Measurements from ENCODE around the gene ASPN. TPM values are rescaled to one million over a fixed set of nuclear protein-coding genes. Genes with fewer than 3 reads are reported as not detected.
A peak's percentile ranks its signal among the peaks of the same experiment; 100 is the strongest.

The ASPN gene
- polyA plus RNA-seq, 1 donor from 2014 or later = not detected

- peaks cover 0 to 2% (median 0%) of the 10 kb centered on the region in 3 donors for H3K4me1 Mint-ChIP-seq
- no peaks in the 10 kb centered on the region for H3K9me3 Mint-ChIP-seq
- no peak overlapping the region for H3K27ac Mint-ChIP-seq
- no peak overlapping the region for H3K4me3 Mint-ChIP-seq
- peaks cover 2% of the 10 kb centered on the region for H3K36me3 Mint-ChIP-seq
- no peaks in the 10 kb centered on the region for H3K27me3 Mint-ChIP-seq
Measured at GRCh38 chr9:92512622-92513021, 30.3 kb upstream of the ASPN start.

- H3K9me3 Mint-ChIP-seq = no peaks in the 10 kb centered on the region
- H3K4me3 Mint-ChIP-seq = no peak overlapping the region
- no peaks in the 10 kb centered on the region for H3K27me3 Mint-ChIP-seq
- H3K36me3 Mint-ChIP-seq = peaks cover 4% of the 10 kb centered on the region
- peaks cover 0 to 2% (median 0%) of the 10 kb centered on the region in 3 donors for H3K4me1 Mint-ChIP-seq
- H3K27ac Mint-ChIP-seq = no peak overlapping the region
Measured at GRCh38 chr9:92510747-92511146, 28.4 kb upstream of the ASPN start.

GRCh38 chr9:92509050-92509449 lies 26.7 kb upstream of the ASPN start:
- H3K36me3 Mint-ChIP-seq = peaks cover 3% of the 10 kb centered on the region
- no peaks in the 10 kb centered on the region for H3K9me3 Mint-ChIP-seq
- no peak overlapping the region for H3K27ac Mint-ChIP-seq
- no peak overlapping the region for H3K4me3 Mint-ChIP-seq
- H3K27me3 Mint-ChIP-seq = no peaks in the 10 kb centered on the region
- peaks cover 0 to 2% (median 0%) of the 10 kb centered on the region in 3 donors for H3K4me1 Mint-ChIP-seq

- Mint-ChIP-seq H3K36me3 (peaks cover 3% of the 10 kb centered on the region), H3K27me3 (no peaks in the 10 kb centered on the region), H3K27ac (peak overlapping the region in 1 of 3 donors; percentile 57), H3K4me1 (peaks cover 0 to 2% (median 0%) of the 10 kb centered on the region in 3 donors), H3K9me3 (no peaks in the 10 kb centered on the region), H3K4me3 (no peak overlapping the region)
Measured at GRCh38 chr9:92508018-92508820, 25.9 kb upstream of the ASPN start.

- peak overlapping the region in 2 of 3 donors; percentile 46 to 57 for H3K27ac Mint-ChIP-seq
- H3K4me1 Mint-ChIP-seq = peaks cover 0 to 2% (median 0%) of the 10 kb centered on the region in 3 donors
- H3K9me3 Mint-ChIP-seq = no peaks in the 10 kb centered on the region
- H3K27me3 Mint-ChIP-seq = no peaks in the 10 kb centered on the region
- H3K4me3 Mint-ChIP-seq = no peak overlapping the region
- H3K36me3 Mint-ChIP-seq = peaks cover 3% of the 10 kb centered on the region
Measured at GRCh38 chr9:92507496-92507895, 25.2 kb upstream of the ASPN start.

DNA sequence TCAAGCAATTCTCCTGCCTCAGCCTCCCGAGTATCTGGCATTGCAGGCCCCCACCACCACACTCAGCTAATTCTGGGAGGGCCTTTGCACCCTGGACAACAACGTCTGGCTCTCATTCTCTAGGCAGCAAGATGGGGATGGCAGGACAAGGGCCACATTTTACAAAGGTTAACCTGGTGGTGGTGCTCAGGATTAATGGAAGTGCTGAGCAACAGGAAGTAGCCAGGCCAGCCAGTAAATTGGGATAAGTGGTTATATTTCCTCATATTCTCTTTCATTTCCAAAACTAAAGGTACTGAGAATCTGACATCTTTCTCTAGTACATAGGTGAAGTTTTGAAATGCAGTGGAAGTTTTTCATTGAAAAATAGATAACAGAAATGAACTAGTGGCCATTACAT lies 24.7 kb upstream of the ASPN start:
- no peak overlapping the region for H3K4me3 Mint-ChIP-seq
- H3K27ac Mint-ChIP-seq = no peak overlapping the region
- H3K9me3 Mint-ChIP-seq = no peaks in the 10 kb centered on the region
- H3K36me3 Mint-ChIP-seq = peaks cover 3% of the 10 kb centered on the region
- H3K4me1 Mint-ChIP-seq = peaks cover 0 to 4% (median 0%) of the 10 kb centered on the region in 3 donors
- H3K27me3 Mint-ChIP-seq = no peaks in the 10 kb centered on the region

- Mint-ChIP-seq H3K36me3 (peaks cover 3% of the 10 kb centered on the region), H3K4me3 (no peak overlapping the region), H3K27me3 (no peaks in the 10 kb centered on the region), H3K9me3 (no peaks in the 10 kb centered on the region), H3K4me1 (peaks cover 0 to 4% (median 0%) of the 10 kb centered on the region in 3 donors), H3K27ac (peak overlapping the region in 1 of 3 donors; percentile 1)
Measured at GRCh38 chr9:92506184-92506857, 24.0 kb upstream of the ASPN start.

DNA sequence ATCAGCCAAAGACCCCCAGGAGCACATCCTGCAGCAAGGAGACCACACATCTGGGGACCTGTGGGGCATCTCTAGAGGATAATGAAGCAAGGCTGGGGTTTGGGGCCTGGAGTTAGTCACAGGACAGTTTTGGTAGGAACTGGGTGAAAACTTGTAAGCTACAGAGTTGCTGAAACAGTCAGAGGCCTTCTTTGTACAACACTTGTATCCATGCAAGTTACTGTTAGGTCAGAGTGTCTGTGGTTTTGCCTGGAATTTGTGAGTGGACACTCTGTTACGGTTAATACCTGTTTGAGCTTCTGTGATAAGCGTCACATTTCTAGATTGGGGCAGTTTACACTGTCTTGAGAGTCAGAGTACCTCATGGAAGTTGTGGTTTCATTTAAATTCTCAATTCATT lies 22.6 kb upstream of the ASPN start:
- peaks cover 3% of the 10 kb centered on the region for H3K36me3 Mint-ChIP-seq
- H3K4me3 Mint-ChIP-seq = no peak overlapping the region
- no peaks in the 10 kb centered on the region for H3K9me3 Mint-ChIP-seq
- H3K4me1 Mint-ChIP-seq = peaks cover 0 to 4% (median 0%) of the 10 kb centered on the region in 3 donors
- no peaks in the 10 kb centered on the region for H3K27me3 Mint-ChIP-seq
- peak overlapping the region in 1 of 3 donors; percentile 7 for H3K27ac Mint-ChIP-seq

GRCh38 chr9:92503156-92503555 lies 20.9 kb upstream of the ASPN start:
- Mint-ChIP-seq H3K27me3 (no peaks in the 10 kb centered on the region), H3K9me3 (no peaks in the 10 kb centered on the region), H3K27ac (no peak overlapping the region), H3K4me3 (no peak overlapping the region), H3K4me1 (peaks cover 0 to 1% (median 0%) of the 10 kb centered on the region in 3 donors), H3K36me3 (peaks cover 6% of the 10 kb centered on the region)

- Mint-ChIP-seq H3K4me1 (peaks cover 0 to 1% (median 0%) of the 10 kb centered on the region in 3 donors), H3K9me3 (no peaks in the 10 kb centered on the region), H3K36me3 (peaks cover 6% of the 10 kb centered on the region), H3K27ac (no peak overlapping the region), H3K4me3 (no peak overlapping the region), H3K27me3 (no peaks in the 10 kb centered on the region)
Measured at GRCh38 chr9:92501671-92502393, 19.5 kb upstream of the ASPN start.

- Mint-ChIP-seq H3K27me3 (no peaks in the 10 kb centered on the region), H3K9me3 (no peaks in the 10 kb centered on the region), H3K36me3 (peaks cover 4% of the 10 kb centered on the region), H3K27ac (no peak overlapping the region), H3K4me3 (no peak overlapping the region), H3K4me1 (peaks cover 0 to 1% (median 0%) of the 10 kb centered on the region in 3 donors)
Measured at GRCh38 chr9:92500725-92501124, 18.4 kb upstream of the ASPN start.

GRCh38 chr9:92499701-92500100 lies 17.4 kb upstream of the ASPN start:
- Mint-ChIP-seq H3K4me1 (peaks cover 0 to 1% (median 0%) of the 10 kb centered on the region in 3 donors), H3K27me3 (no peaks in the 10 kb centered on the region), H3K9me3 (no peaks in the 10 kb centered on the region), H3K27ac (no peak overlapping the region), H3K36me3 (peaks cover 3% of the 10 kb centered on the region), H3K4me3 (no peak overlapping the region)

GRCh38 chr9:92496396-92497176 lies 14.3 kb upstream of the ASPN start:
- no peaks in the 10 kb centered on the region for H3K27me3 Mint-ChIP-seq
- no peak overlapping the region for H3K27ac Mint-ChIP-seq
- no peak overlapping the region for H3K4me3 Mint-ChIP-seq
- H3K9me3 Mint-ChIP-seq = no peaks in the 10 kb centered on the region
- H3K36me3 Mint-ChIP-seq = peaks cover 3% of the 10 kb centered on the region
- H3K4me1 Mint-ChIP-seq = no peaks in the 10 kb centered on the region

- Mint-ChIP-seq H3K27me3 (no peaks in the 10 kb centered on the region), H3K27ac (no peak overlapping the region), H3K4me3 (no peak overlapping the region), H3K9me3 (no peaks in the 10 kb centered on the region), H3K36me3 (peaks cover 3% of the 10 kb centered on the region), H3K4me1 (no peaks in the 10 kb centered on the region)
Measured at GRCh38 chr9:92494856-92495255, 12.6 kb upstream of the ASPN start.

Data from IgD-negative memory B cell (primary cell).